HG03139 (cell line): Measurements from ENCODE around the gene PET100.
"Not testable (repeated sequence)": the region's sequence is repeated elsewhere in the genome, so short reads cannot be mapped to it uniquely, and the experiment has no call there.

Source experiments
- ATAC-seq: cut with Tn5 transposase; IDR thresholded peaks from one replicate; pipeline ENCODE4 v1.9.1; 2021; ENCODE audit not compliant: unreplicated experiment

Gene PET100

GRCh38 chr19:7632340-7633203, 3.0 kb downstream of the PET100 start:
- no peak for ATAC-seq

DNA sequence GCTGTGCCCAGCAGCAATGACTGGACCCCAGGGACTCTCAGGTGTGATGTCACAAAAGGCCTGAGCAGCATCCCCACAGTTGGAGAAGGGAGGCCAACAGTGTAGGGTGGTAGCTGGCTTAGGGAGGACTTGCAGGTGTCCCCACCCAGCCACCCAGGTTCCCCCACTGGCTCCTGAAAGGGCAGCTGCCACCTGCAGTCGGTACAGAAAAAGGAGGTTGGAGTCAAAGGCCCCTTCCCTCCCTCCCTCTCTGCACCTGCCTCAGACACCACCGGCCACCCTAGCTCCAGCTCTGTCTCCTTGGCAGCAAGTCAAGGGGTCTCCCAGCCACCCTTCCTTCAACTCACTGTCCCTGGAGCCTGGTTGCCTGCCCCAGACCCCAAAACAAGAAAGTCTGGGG, 4.1 kb downstream of the PET100 start, which contains the start of gene PCP2:
TSS of gene PCP2 (minus strand) at position 22 of the 400 bp plus-strand sequence. CDS start 262 bp downstream, outside the sequence.
- ATAC-seq, result no peak

DNA sequence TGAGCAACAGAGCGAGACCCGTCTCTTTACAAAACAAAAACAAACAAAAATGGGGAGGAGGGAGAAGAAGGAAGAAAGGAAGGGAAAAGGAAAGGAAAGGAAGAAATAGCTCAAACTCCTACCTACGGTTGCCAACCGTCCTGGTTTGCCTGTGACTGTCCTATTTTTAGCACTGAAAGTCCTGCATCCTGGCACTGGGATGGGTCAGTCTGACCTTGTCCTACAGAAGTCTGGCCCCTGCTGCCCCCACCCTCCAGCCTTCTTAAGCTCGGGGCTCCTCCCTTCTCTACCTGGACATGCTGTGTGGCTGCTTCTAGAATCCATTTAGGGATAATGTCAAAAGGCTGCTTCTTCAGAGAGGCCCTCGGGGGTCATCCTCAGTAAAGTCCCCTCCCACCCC, 6.1 kb downstream of the PET100 start:
- no peak for ATAC-seq

GRCh38 chr19:7636317-7636690, 6.7 kb downstream of the PET100 start:
- no peak for ATAC-seq

GRCh38 chr19:7636691-7637373, 7.2 kb downstream of the PET100 start, which contains the start of gene STXBP2:
Gene STXBP2 (plus strand): TSS chr19:7637110. CDS start chr19:7637150, 40 bp downstream.
- ATAC-seq, result peak; percentile 57

DNA sequence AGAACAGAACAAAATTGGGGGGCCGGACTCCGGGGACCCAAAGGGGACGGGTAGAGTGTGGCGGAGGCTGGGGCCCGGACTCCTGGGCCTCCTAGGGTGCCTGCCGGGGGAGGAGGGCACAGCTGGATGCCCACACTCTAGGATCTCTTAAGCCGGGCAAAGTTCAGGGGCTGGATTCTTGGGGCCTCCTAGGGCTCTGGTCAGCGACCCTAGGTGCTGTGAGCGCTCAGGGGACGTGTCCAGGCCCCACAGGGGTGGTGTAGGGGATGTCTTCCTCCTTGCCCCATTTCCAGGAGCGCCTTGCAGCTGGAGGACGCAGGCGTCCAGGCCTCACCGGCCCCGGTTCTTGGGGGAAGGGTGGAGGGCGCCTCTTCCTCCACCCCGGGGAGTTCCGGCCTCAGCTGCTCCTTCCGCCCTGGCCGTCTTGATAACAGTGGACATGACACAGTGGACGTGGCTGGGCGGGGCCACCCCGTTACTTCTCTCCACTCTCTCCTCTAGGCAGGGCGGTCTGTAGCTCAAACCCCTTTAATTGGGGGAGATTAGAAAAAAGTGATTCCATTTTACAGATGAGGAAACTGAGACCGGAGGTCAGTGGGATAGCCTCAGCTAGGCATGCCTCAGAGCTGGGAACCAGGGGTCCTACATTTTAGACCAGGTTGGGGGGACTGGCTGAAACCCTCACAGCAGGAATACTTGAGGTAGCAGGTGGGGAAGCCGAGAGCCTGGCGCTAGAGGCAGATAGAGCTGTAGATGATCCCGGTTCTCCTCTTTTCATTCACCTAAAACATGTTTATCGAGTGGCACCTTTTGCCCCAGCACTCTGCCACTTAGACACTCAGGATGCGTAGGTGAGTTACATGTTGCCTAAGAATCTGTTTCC, 8.0 kb downstream of the PET100 start:
- peak; percentile 11 for ATAC-seq

DNA sequence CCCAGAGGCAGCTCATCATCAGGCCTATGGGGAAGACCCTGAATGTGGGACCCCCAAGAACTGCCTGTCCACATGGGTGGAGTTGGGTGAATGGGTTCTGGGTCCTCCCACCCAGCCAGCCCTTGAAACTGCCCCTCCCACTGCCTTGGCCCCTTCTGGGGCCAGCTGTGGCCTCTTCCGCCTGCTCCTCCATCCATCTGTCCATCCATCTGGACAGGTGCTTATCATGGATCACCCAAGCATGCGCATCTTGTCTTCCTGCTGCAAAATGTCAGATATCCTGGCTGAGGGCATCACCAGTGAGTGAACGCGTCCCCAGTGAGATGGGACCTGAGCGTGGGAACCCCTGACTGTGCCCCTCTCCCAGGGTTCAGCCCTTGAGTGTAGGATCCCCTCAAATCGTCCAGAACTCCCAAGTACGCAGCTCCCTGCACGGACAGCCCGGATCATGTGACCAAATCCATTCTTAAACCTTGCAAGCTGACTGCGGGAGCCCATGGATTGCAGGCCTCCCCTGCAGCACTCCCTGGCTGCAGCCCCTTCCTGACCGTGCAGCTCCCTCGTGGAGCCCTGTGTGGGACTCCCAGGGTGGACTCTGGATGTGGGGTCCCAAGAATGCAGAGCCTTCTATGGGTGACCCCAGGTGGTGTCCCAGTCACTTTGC, 9.3 kb downstream of the PET100 start:
- no peak for ATAC-seq

- ATAC-seq, result no peak
These were observed 10.3 kb downstream of the PET100 start for GRCh38 chr19:7639863-7640348.

DNA sequence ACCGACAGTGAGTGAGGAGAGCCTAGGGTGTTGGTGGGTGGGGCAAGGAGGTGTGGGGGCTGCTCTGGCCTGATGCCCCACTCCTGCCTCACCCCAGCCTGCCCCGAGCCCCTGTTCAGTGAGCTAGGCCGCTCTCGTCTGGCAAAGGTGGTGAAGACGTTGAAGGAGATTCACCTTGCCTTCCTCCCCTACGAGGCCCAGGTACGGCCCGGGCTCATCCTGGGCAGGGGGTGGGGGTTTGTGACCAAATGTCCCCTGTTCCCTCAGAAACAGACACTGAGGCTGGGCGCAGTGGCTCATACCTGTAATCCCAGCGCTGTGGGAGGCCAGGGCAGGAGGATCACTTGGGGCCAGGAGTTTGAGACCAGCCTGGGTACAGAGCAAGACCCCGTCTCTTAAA, 11.2 kb downstream of the PET100 start:
- ATAC-seq, result no peak

GRCh38 chr19:7641290-7642276, 12.0 kb downstream of the PET100 start:
- no peak for ATAC-seq

DNA sequence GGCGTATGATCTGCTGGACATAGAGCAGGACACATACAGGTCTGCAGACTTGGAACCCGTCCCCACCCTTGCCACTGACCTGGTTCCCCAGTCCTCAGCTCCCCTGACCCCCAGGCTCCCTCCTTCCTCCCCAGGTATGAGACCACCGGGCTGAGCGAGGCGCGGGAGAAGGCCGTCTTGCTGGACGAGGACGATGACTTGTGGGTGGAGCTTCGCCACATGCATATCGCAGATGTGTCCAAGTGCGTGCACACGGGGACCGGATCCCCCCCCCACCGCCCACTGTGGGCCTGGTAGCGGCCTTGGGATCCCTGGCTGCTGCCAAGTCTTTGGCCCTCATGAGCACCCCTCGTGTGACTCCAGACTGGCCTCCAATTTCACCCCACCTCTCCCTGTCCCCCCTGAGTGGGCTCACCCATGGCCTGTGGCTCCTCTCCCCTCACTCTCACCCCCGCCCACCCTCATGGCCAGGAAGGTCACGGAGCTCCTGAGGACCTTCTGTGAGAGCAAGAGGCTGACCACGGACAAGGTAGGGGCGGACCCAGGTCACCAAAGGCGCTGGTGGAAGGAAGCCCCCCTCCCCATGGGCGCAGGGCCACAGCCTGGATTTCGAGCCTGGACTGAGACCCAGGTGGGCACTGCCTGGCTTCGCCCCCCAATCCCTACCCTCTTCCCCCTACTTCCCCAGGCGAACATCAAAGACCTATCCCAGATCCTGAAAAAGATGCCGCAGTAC, 12.9 kb downstream of the PET100 start:
- no peak for ATAC-seq

DNA sequence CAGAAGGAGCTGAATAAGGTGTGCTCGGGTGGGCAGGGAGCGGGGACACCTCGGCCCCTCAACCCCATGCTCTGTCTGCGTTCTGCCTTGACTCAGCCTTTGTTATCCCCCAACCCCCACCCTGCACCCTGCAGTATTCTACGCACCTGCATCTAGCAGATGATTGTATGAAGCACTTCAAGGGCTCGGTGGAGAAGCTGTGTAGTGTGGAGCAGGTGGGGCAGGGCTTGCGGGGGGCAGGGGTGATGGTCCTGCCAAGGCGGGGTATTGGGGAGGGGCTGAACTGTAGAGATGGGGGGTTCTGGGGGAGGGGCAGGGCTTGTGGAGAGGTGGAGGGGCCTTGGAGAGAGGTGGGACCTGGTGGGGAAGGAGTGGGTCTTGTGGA, 13.4 kb downstream of the PET100 start:
- no peak for ATAC-seq

DNA sequence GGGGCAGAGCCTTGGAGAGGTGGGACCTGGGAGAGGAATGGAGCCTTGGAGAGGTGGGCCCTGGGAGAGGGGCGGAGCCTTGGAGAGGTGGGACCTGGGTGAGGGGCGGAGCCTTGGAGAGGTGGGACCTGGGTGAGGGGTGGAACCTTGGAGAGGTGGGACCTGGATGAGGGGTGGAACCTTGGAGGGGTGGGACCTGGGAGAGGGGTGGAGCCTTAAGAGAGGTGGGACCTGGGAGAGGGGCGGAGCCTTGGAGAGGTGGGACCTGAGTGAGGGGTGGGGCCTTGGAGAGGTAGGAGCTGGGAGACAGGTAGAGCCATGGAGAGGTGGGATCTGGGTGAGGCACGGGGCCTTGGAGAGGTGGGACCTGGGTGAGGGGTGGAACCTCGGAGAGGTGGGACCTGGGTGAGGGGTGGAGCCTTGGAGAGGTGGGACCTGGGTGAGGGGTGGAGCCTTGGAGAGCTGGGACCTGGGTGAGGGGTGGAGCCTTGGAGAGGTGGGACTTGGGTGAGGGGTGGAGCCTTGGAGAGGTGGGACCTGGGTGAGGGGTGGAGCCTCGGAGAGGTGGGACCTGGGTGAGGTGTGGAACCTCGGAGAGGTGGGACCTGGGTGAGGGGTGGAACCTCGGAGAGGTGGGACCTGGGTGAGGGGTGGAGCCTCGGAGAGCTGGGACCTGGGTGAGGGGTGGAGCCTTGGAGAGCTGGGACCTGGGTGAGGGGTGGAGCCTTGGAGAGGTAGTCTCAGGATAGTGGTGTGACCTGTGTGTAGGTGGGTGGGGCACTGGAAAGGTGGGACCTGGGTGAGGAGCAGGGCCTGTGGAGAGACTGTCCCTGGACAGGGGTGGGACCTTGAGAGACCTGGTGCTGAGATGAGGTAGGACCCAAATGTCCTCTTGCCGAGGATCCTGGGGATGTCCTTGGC, 14.3 kb downstream of the PET100 start:
- not testable (repeated sequence) for ATAC-seq

DNA sequence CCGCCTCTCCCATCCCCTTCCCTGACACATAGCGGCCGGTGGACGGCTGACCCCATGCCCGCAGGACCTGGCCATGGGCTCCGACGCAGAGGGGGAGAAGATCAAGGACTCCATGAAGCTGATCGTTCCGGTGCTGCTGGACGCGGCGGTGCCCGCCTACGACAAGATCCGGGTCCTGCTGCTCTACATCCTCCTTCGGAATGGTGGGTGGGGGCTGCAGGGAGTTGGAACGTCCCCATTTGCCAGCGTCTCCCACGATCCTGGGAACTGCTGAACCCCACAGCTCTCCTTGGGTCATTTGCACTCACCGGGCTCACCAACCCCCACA, 14.9 kb downstream of the PET100 start:
- ATAC-seq, result no peak

- ATAC-seq, result no peak
These were observed 15.6 kb downstream of the PET100 start for GRCh38 chr19:7645163-7645562.

DNA sequence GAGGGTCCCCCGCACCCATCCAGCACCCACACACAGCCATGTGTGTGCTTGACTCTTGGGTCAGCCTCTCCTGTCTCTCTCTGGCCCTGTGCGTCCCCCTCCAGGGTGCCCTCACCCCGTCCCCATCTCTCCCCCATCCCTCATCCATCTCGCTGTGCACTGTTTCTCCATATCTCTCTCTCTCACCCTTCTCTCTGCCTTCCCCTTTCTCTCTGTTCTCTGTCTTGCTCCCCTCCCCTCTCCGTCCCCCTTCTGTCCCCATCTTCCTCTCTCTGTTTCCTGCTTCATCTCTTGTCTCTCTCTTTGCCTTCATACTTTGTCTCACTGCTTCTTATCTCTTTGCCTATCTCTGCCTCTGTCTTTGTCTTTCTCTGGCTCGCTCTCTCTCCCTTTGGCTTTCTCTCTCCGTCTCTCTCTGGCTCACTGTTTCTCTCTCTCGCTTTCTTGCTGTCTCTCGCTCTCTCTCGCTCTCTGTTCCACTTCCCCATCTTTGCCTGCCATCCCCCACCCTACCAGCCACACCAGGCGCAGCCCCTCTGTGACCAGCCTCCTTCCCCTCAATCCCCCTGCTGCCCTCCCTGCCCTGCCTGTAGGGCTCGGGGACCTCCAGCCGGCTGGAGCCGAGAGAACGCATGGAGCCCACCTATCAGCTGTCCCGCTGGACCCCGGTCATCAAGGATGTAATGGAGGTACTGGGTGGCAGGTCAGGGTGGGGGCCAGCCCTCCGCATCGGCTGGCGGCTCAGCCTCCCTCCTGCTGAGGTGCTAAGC, 16.2 kb downstream of the PET100 start:
- ATAC-seq, result no peak

GRCh38 chr19:7646426-7646700, 16.8 kb downstream of the PET100 start:
- ATAC-seq, result no peak
